Neural cell (in vitro differentiated cells): ENCODE results near the gene AMIGO1. TPM values are rescaled to one million over a fixed set of nuclear protein-coding genes. Genes with fewer than 3 reads are reported as not detected.
A peak's percentile ranks its signal among the peaks of the same experiment; 100 is the strongest.

ENCODE experiments used
- H2AFZ ChIP-seq: fragments of 200-600, 300-800 bp; sonication (generic), shearing (Covaris generic); 2 replicates; pipeline ENCODE4 v1.6.0; 2014; ENCODE audit warnings: low read depth, mild to moderate bottlenecking, antibody characterized with exemption, low read length, moderate library complexity
- H3F3A ChIP-seq: fragments of 200-600 bp; shearing (Covaris generic); 2 replicates; pipeline ENCODE4 v1.6.1; 2016; ENCODE audit warnings: mild to moderate bottlenecking, moderate library complexity, mixed read lengths, antibody characterized with exemption, low read length; ENCODE audit not compliant: insufficient read depth, poor library complexity, severe bottlenecking
- H3K27ac ChIP-seq: fragments of 200-600, 300-800 bp; sonication (generic), shearing (Covaris generic); 2 replicates; pipeline ENCODE4 v1.5.1; 2014; ENCODE audit warnings: mild to moderate bottlenecking, low read length, moderate library complexity
- H3K27me3 ChIP-seq: fragments of 300-800, 200-600 bp; sonication (generic), shearing (Covaris generic); 2 replicates; pipeline ENCODE4 v1.6.0; 2014; ENCODE audit warnings: mild to moderate bottlenecking, low read depth, low read length, moderate library complexity; ENCODE audit not compliant: insufficient read depth
- H3K36me3 ChIP-seq: fragments of 300-800, 200-600 bp; sonication (generic), shearing (Covaris generic); 2 replicates; pipeline ENCODE4 v1.5.1; 2014; ENCODE audit warnings: mild to moderate bottlenecking, antibody characterized with exemption, low read length, moderate library complexity; ENCODE audit not compliant: insufficient read depth
- H3K4me2 ChIP-seq: fragments of 300-800, 200-600 bp; sonication (generic), shearing (Covaris generic); 2 replicates; pipeline ENCODE4 v1.6.0; 2014; ENCODE audit warnings: mild to moderate bottlenecking, low read length
- H3K4me3 ChIP-seq: fragments of 300-800, 200-600 bp; sonication (generic), shearing (Covaris generic); 2 replicates; pipeline ENCODE4 v1.5.1; 2014; ENCODE audit warnings: mild to moderate bottlenecking, low read length, moderate library complexity
- H3K79me2 ChIP-seq: fragments of 200-600 bp; shearing (Covaris generic); replicated peaks from 2 replicates; pipeline ENCODE4 v1.6.0; 2014; ENCODE audit warnings: mild to moderate bottlenecking, low read length, moderate library complexity; ENCODE audit not compliant: insufficient read depth
- H3K9ac ChIP-seq: fragments of 300-800, 200-600 bp; sonication (generic), shearing (Covaris generic); 2 replicates; pipeline ENCODE4 v1.6.1; 2016; ENCODE audit warnings: mild to moderate bottlenecking, low read length, mixed read lengths
- H3K9me2 ChIP-seq: fragments of 200-600 bp; shearing (Covaris generic); 2 replicates; pipeline ENCODE4 v1.6.1; 2016; ENCODE audit warnings: mild to moderate bottlenecking, low read length, mixed read lengths; ENCODE audit not compliant: insufficient read depth
- H3K9me3 ChIP-seq: fragments of 200-600, 300-800 bp; sonication (generic), shearing (Covaris generic); 2 replicates; pipeline ENCODE4 v1.6.1; 2016; ENCODE audit warnings: mild to moderate bottlenecking, mixed run types, low read length, moderate library complexity, mixed read lengths
- H4K20me1 ChIP-seq: fragments of 200-600 bp; shearing (Covaris generic); 2 replicates; pipeline ENCODE4 v1.6.1; 2016; ENCODE audit warnings: mild to moderate bottlenecking, mixed run types; ENCODE audit not compliant: insufficient read depth
- CTCF ChIP-seq: fragments of 450-650 bp; IDR thresholded peaks from 2 replicates; pipeline ENCODE4 v1.5.1; 2014; ENCODE audit warnings: antibody characterized with exemption, mild to moderate bottlenecking, moderate library complexity; ENCODE audit not compliant: poor library complexity, severe bottlenecking
- EP300 ChIP-seq: fragments of 450-650 bp; conservative IDR thresholded peaks from 2 replicates; pipeline ENCODE4 v1.6.1; 2014; ENCODE audit warnings: antibody characterized with exemption, mild to moderate bottlenecking, moderate library complexity; ENCODE audit not compliant: poor library complexity, severe bottlenecking
- EZH2 ChIP-seq: fragments of 200-600, 300-800 bp; shearing (Covaris generic), sonication (generic); IDR thresholded peaks from 2 replicates; pipeline ENCODE4 v1.6.1; 2014; ENCODE audit warnings: antibody characterized with exemption, low read length, borderline replicate concordance, mild to moderate bottlenecking; ENCODE audit not compliant: insufficient read depth, poor library complexity, severe bottlenecking
- MXI1 ChIP-seq: fragments of 450-650 bp; conservative IDR thresholded peaks from 2 replicates; pipeline ENCODE4 v1.6.1; 2014; ENCODE audit warnings: antibody characterized with exemption, mild to moderate bottlenecking; ENCODE audit not compliant: poor library complexity, severe bottlenecking
- POLR2AphosphoS5 ChIP-seq: IDR thresholded peaks from 2 replicates; pipeline ENCODE4 v1.6.1; 2012
- RAD21 ChIP-seq: fragments of 450-650 bp; conservative IDR thresholded peaks from 2 replicates; pipeline ENCODE4 v1.6.1; 2014; ENCODE audit warnings: antibody characterized with exemption, mild to moderate bottlenecking, moderate library complexity
- REST ChIP-seq: IDR thresholded peaks from 2 replicates; pipeline ENCODE4 v1.6.1; 2012; ENCODE audit warnings: borderline replicate concordance
- SMC3 ChIP-seq: fragments of 450-650 bp; conservative IDR thresholded peaks from 2 replicates; pipeline ENCODE4 v1.6.1; 2014; ENCODE audit warnings: antibody characterized with exemption, mild to moderate bottlenecking, moderate library complexity; ENCODE audit not compliant: poor library complexity
- TAF1 ChIP-seq: IDR thresholded peaks from 2 replicates; pipeline ENCODE4 v1.6.1; 2012; ENCODE audit warnings: low read depth
- polyA plus RNA-seq: library from polyadenylated mRNA; depleted of rRNA; stranded (reverse); fragments of >200 nt; gene quantifications from 2 replicates; pipeline ENCODE4 v1.2.3, GENCODE V29; 2014

Gene AMIGO1
- polyA plus RNA-seq, 1 donor from 2014 or later = 12.6 TPM

- H3K4me3 ChIP-seq = no peak overlapping the region
- H4K20me1 ChIP-seq = no peaks in the 10 kb centered on the region
- H3K79me2 ChIP-seq = no peaks in the 10 kb centered on the region
- H3K36me3 ChIP-seq = no peaks in the 10 kb centered on the region
- TF ChIP-seq MXI1 = peak; percentile 24
- TF ChIP-seq RAD21 = peak; percentile 85
- TF ChIP-seq EZH2 = no peak
- TF ChIP-seq CTCF = peak; percentile 91
- TF ChIP-seq POLR2AphosphoS5 = no peak
- TF ChIP-seq REST = no peak
- TF ChIP-seq SMC3 = peak; percentile 79
- H3K9ac ChIP-seq = no peak overlapping the region
- H3K9me3 ChIP-seq = no peaks in the 10 kb centered on the region
- H3K4me2 ChIP-seq = no peak overlapping the region
- no peaks in the 10 kb centered on the region for H3F3A ChIP-seq
- H2AFZ ChIP-seq = no peak overlapping the region
- no peak overlapping the region for H3K27ac ChIP-seq
- H3K9me2 ChIP-seq = no peaks in the 10 kb centered on the region
- H3K27me3 ChIP-seq = no peaks in the 10 kb centered on the region
Observed at GRCh38 chr1:109532365-109533136, 23.0 kb upstream of the AMIGO1 start.

GRCh38 chr1:109531826-109532364, 22.4 kb upstream of the AMIGO1 start:
- Histone ChIP-seq H3K79me2 (no peaks in the 10 kb centered on the region), H2AFZ (no peak overlapping the region), H3K4me2 (no peak overlapping the region), H3F3A (no peaks in the 10 kb centered on the region), H3K9ac (no peak overlapping the region), H3K27ac (no peak overlapping the region), H3K9me3 (no peaks in the 10 kb centered on the region), H3K36me3 (no peaks in the 10 kb centered on the region), H3K4me3 (no peak overlapping the region), H4K20me1 (no peaks in the 10 kb centered on the region), H3K9me2 (no peaks in the 10 kb centered on the region), H3K27me3 (no peaks in the 10 kb centered on the region)
- TF ChIP-seq SMC3 = no peak
- TF ChIP-seq RAD21 = no peak
- TF ChIP-seq MXI1 = no peak
- no peak for TF ChIP-seq EP300
- no peak for TF ChIP-seq TAF1
- no peak for TF ChIP-seq REST
- no peak for TF ChIP-seq EZH2
- no peak for TF ChIP-seq POLR2AphosphoS5
- no peak for TF ChIP-seq CTCF
